Fibroblast of villous mesenchyme (primary cell): ENCODE measurements around the gene RAMP3. TPM values are rescaled to one million over a fixed set of nuclear protein-coding genes. Genes with fewer than 3 reads are reported as not detected.
"Not testable (repeated sequence)": the region's sequence is repeated elsewhere in the genome, so short reads cannot be mapped to it uniquely, and the experiment has no call there.

ENCODE experiments used
- DNase-seq: peaks from one replicate; pipeline ENCODE4 v3.0.0-alpha.2; 2010; ENCODE audit warnings: low read depth
- H3K4me3 ChIP-seq: 2 replicates; pipeline ENCODE4 v1.5.1; 2011; ENCODE audit warnings: low read depth, mild to moderate bottlenecking, low read length
- CTCF ChIP-seq: IDR thresholded peaks from 2 replicates; pipeline ENCODE4 v1.5.1; 2012; ENCODE audit warnings: low read depth, mild to moderate bottlenecking, low read length; ENCODE audit not compliant: insufficient read depth
- total RNA-seq: library from RNA; depleted of rRNA; stranded (reverse); fragments of >200 nt; gene quantifications from 2 replicates; pipeline ENCODE4 v1.2.3, GENCODE V29; 2012

Gene RAMP3
- not detected in 2 replicates for total RNA-seq

- DNase-seq = no peak
- no peak for TF ChIP-seq CTCF
- H3K4me3 ChIP-seq = no peak within 1 kb of the TSS
Measured at GRCh38 chr7:45157653-45158401, at the start of gene RAMP3. Gene RAMP3, plus strand, starts transcription at chr7:45157791. Its CDS starts 38 bp downstream, at chr7:45157829.

GRCh38 chr7:45108863-45109262 is 48.7 kb upstream of the RAMP3 start:
- H3K4me3 ChIP-seq = no peak overlapping the region
- TF ChIP-seq CTCF = no peak
- DNase-seq = no peak

GRCh38 chr7:45111298-45112223 is 46.0 kb upstream of the RAMP3 start, which contains the start of gene TBRG4:
Gene TBRG4, minus strand, starts transcription at chr7:45111697. Its CDS starts 2,460 bp downstream, at chr7:45109237.
- DNase-seq = peak; percentile 94
- H3K4me3 ChIP-seq = peak within 1 kb of the TSS; percentile 89
- peak; percentile 34 for TF ChIP-seq CTCF

- H3K4me3 ChIP-seq = peak overlapping the region; percentile 89
- no peak for TF ChIP-seq CTCF
- peak; percentile 9 for DNase-seq
Measured at GRCh38 chr7:45112648-45113047, 44.9 kb upstream of the RAMP3 start.

GRCh38 chr7:45114257-45114656 is 43.3 kb upstream of the RAMP3 start:
- not testable (repeated sequence) for DNase-seq, H3K4me3 ChIP-seq

- DNase-seq = no peak
- H3K4me3 ChIP-seq = no peak overlapping the region
- no peak for TF ChIP-seq CTCF
Measured at GRCh38 chr7:45114926-45115325, 42.7 kb upstream of the RAMP3 start.

- DNase-seq = no peak
Measured at GRCh38 chr7:45116048-45116447, 41.5 kb upstream of the RAMP3 start.

More at GRCh38 chr7:45116048-45116447, 41.5 kb upstream of the RAMP3 start:
- no peak overlapping the region for H3K4me3 ChIP-seq
- TF ChIP-seq CTCF = no peak
